ENCODE data around the gene RIMBP2.

GRCh38 chr12:130745921-130746320, 29.8 kb upstream of the RIMBP2 start:
- no peak for TF ChIP-seq CTCF (conservative IDR thresholded peaks at IDR 0.05 in 1 of 2, IDR thresholded peaks at IDR 0.05 in 1 of 2; ENCODE audit: low read depth in 1 of 2, low read length in 2 of 2)
- no peak for TF ChIP-seq EZH2 (IDR thresholded peaks at IDR 0.05; ENCODE audit: low read length, missing control alignments)

All from fibroblast of lung (primary cell).